Heart left ventricle (tissue), 13 donors: ENCODE data around the gene RETN.

ENCODE experiments used
- POLR2A ChIP-seq, 2 donors: fragments of 450-650 bp; IDR thresholded peaks; one replicate each; pipeline ENCODE4 v1.6.1; 2017; ENCODE audit warnings: antibody characterized with exemption in 2 of 2, mild to moderate bottlenecking in 2 of 2, moderate library complexity in 2 of 2
- TF ChIP-seq, protein P1 (sequence below), 12 donors: fragments of 200-600 bp; sonication (generic) in 4 of 12; IDR thresholded peaks; one replicate each; pipeline versions ENCODE4 v1.5.0 to v1.8.0; 2018 to 2022; ENCODE audit warnings: antibody characterized with exemption in 12 of 12, mild to moderate bottlenecking in 5 of 12
- donor health status: ischemic (EF 13 %, LVEDD 7.1; RV severe dilation, severe dysfunction).
- donor health status: DM: no; HTN: yes; CAD: no.
- donor health status: DM: no; HTN: no; CAD: no.
- donor health status: ischemic (EF 25% LVEDD 6.9; RV normal size, moderate dysfunction).
- donor health status: ischemic (EF 25% LVEDD 5.7; RV mildly dilated, moderate dysfunction).
- donor health status: ischemic (EF 35%, LVEDD 5.7; RV mildly dilated, moderate dysfunction).
- donor health status: nonischemic (EF 11% LVEDD 7.7; RV severe dilation, severe dysfunction).
- donor health status: DM: yes; HTN: yes; CAD: no.
- donor health status: PGD.
- donor health status: ischemic (EF 29% LVEDD 5.4; RV normal size, mild dysfunction).
- donor health status: nonischemic (EF 23%, LVEDD 6.1; RV moderate dilation, normal function).

DNA sequence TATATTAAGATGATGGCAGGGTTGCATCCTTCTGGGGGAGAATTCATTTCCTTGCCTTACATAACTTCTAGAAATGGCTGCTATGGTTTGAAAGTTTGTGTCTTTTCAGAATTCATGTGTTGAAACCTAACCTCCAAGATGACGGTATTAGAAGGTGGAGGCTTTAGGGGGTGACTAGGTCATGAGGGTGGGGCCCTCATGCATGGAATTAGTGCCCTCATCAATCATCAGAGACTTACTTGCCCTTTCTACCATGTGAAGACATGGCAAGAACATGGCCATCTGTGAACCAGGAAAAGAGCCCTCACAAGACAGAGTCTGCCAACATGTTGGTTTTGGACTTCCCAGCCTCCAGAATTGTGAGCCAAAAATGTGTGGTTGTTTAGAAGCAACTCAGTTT lies 47.9 kb downstream of the RETN start:
- TF ChIP-seq, protein P1, sequence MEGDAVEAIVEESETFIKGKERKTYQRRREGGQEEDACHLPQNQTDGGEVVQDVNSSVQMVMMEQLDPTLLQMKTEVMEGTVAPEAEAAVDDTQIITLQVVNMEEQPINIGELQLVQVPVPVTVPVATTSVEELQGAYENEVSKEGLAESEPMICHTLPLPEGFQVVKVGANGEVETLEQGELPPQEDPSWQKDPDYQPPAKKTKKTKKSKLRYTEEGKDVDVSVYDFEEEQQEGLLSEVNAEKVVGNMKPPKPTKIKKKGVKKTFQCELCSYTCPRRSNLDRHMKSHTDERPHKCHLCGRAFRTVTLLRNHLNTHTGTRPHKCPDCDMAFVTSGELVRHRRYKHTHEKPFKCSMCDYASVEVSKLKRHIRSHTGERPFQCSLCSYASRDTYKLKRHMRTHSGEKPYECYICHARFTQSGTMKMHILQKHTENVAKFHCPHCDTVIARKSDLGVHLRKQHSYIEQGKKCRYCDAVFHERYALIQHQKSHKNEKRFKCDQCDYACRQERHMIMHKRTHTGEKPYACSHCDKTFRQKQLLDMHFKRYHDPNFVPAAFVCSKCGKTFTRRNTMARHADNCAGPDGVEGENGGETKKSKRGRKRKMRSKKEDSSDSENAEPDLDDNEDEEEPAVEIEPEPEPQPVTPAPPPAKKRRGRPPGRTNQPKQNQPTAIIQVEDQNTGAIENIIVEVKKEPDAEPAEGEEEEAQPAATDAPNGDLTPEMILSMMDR (IDR thresholded peaks at IDR 0.05) = no peak
- TF ChIP-seq POLR2A (IDR thresholded peaks at IDR 0.05) = no peak
